Ovary (tissue), 3 donors: ENCODE measurements around the gene RHEB.

ENCODE experiments used
- EP300 ChIP-seq: sonication (generic); formaldehyde crosslinking; IDR thresholded peaks from one replicate; pipeline ENCODE4 v1.6.1; 2017; ENCODE audit warnings: antibody characterized with exemption
- POLR2A ChIP-seq: fragments of 450-650 bp; IDR thresholded peaks from one replicate; pipeline ENCODE4 v1.6.1; 2017; ENCODE audit warnings: antibody characterized with exemption, mild to moderate bottlenecking, moderate library complexity
- TF ChIP-seq, protein P1 (sequence below), 3 donors: fragments of 450-650 bp in 2 of 3; fragments of 200-600 bp in 1 of 3; IDR thresholded peaks; one replicate each; pipeline versions ENCODE4 v1.5.1 to v1.8.0; 2016 to 2022; ENCODE audit warnings: antibody characterized with exemption in 3 of 3, mild to moderate bottlenecking in 1 of 3
- donor health status: DM: no; HTN: no; CAD: no.

DNA sequence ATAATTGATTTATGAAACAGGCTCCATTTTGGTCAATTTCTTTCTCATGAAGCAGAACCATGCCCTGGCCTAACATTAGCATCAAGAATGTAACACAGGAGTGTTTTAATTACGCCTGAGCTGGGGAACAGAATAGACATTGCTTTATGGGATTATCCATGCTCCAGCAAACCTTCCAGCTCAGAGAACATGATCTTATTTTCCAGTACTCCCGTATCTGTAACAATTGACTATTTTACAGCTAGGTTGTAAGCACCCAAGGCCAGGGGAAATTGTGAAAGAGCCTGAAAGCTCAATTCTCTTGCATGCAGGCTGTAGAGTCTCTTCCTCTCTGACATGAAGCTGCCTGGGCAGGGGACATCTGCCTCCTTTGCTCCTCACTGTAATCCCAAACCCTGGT lies 49.0 kb downstream of the RHEB start:
- TF ChIP-seq, protein P1, sequence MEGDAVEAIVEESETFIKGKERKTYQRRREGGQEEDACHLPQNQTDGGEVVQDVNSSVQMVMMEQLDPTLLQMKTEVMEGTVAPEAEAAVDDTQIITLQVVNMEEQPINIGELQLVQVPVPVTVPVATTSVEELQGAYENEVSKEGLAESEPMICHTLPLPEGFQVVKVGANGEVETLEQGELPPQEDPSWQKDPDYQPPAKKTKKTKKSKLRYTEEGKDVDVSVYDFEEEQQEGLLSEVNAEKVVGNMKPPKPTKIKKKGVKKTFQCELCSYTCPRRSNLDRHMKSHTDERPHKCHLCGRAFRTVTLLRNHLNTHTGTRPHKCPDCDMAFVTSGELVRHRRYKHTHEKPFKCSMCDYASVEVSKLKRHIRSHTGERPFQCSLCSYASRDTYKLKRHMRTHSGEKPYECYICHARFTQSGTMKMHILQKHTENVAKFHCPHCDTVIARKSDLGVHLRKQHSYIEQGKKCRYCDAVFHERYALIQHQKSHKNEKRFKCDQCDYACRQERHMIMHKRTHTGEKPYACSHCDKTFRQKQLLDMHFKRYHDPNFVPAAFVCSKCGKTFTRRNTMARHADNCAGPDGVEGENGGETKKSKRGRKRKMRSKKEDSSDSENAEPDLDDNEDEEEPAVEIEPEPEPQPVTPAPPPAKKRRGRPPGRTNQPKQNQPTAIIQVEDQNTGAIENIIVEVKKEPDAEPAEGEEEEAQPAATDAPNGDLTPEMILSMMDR (IDR thresholded peaks at IDR 0.05) = no peak
- TF ChIP-seq POLR2A (no peak), EP300 (no peak)
